GM10248 (cell line): Measurements from ENCODE around the gene HIGD1A.
A peak's percentile ranks its signal among the peaks of the same experiment; 100 is the strongest.

Experiments used
- CTCF ChIA-PET: fragments of 300-600 bp; sonication (Branson Sonifier 250); formaldehyde crosslinking; extraction: SDS; loops from one replicate; lab custom pipeline; 2021; ENCODE audit warnings: antibody characterized with exemption; lab: Yijun Ruan, JAX
- POLR2A ChIA-PET: fragments of 350-650 bp; sonication (Branson Sonifier 250); formaldehyde crosslinking; extraction: SDS; loops from one replicate; lab custom pipeline; 2020; ENCODE audit warnings: antibody characterized with exemption; lab: Yijun Ruan, JAX
- DNase-seq: peaks from one replicate; pipeline ENCODE4 v3.0.0; 2012; ENCODE audit errors: extremely low spot score
- TF ChIP-seq, protein P1 (sequence below): IDR thresholded peaks from 2 replicates; pipeline ENCODE4 v1.5.1; 2012; ENCODE audit warnings: mild to moderate bottlenecking, low read depth; ENCODE audit errors: extremely low read depth, missing control alignments, control extremely low read depth

Gene HIGD1A

DNA sequence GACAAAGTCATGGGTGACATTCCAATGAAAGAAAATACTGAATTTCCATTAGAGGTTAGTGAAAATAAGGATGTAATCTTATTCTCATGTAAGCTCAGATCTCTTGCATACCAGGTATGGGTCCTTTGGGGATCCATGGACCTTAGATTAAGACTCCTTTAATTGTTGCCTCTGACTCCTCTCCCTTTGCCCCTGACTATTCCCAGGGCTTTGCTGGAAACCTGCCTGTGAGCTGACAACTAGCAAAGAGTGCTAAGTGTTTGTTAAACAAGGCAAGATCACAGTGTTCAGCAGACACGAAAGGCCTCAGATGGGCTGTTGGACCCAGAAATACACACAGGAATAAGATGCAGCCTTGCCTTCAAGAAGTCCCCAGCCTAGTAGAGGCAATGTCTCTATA, 37.0 kb upstream of the HIGD1A start:
- POLR2A ChIA-PET = no interaction called here
- CTCF ChIA-PET = interaction anchor here (0.9 to 3.4 kb wide), 4 partner anchors 9 to 60 kb away, joined by 3 to 47 read pairs (median 14); partner anchors contain the start of gene HIGD1A
- no peak for DNase-seq
- TF ChIP-seq, protein P1, sequence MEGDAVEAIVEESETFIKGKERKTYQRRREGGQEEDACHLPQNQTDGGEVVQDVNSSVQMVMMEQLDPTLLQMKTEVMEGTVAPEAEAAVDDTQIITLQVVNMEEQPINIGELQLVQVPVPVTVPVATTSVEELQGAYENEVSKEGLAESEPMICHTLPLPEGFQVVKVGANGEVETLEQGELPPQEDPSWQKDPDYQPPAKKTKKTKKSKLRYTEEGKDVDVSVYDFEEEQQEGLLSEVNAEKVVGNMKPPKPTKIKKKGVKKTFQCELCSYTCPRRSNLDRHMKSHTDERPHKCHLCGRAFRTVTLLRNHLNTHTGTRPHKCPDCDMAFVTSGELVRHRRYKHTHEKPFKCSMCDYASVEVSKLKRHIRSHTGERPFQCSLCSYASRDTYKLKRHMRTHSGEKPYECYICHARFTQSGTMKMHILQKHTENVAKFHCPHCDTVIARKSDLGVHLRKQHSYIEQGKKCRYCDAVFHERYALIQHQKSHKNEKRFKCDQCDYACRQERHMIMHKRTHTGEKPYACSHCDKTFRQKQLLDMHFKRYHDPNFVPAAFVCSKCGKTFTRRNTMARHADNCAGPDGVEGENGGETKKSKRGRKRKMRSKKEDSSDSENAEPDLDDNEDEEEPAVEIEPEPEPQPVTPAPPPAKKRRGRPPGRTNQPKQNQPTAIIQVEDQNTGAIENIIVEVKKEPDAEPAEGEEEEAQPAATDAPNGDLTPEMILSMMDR = no peak

DNA sequence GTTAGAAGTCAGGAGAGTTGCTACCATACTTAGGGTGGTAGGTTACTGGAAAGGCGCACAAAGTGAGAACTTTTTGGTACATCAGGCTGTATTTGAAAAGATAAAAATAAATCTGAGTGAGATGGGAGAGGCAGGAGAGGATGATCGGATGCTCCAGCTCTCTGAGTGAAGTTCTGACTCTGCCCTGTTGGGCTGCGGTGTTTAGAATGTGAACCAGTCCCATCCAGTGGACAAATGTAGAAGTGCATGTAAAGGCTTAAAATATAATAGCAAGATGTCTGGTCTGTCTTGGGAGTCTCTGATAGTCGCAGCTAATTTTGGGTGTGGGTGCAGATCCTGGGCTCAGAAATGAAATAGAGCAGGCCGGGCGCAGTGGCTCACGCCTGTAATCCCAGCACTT, 35.3 kb upstream of the HIGD1A start:
- TF ChIP-seq, protein P1 = peak; percentile 67
- DNase-seq = peak; percentile 56
- POLR2A ChIA-PET = no interaction called here
- CTCF ChIA-PET = interaction anchor here (0.6 to 3.4 kb wide), 24 partner anchors 9 to 95 kb away, joined by 3 to 47 read pairs (median 6); partner anchors contain the start of genes CYP8B1 and HIGD1A

DNA sequence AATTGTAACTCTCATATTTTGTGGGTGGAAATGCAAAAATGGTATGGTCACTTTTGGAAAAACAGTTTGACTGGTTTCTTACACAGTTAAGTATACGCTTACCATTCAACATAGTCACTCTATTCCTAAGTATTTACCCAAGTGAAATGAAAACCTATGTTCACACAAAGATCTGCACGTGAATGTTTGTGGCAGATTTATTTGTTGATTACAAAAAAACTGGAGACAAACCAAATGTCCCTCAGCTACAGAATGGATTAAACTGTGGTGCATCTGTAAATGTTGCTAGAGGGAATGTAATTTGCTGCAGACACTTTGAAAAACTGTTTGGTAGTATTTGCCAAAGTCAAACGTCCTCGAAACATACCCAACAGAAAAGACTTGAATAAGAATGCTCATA, 34.3 kb upstream of the HIGD1A start:
- DNase-seq = no peak
- ChIA-PET POLR2A (no interaction called here), CTCF (interaction anchor here (1.0 to 3.4 kb wide), 15 partner anchors 11 to 88 kb away, joined by 3 to 47 read pairs (median 7); partner anchors contain the start of genes CYP8B1 and HIGD1A)
- TF ChIP-seq, protein P1 = no peak

DNA sequence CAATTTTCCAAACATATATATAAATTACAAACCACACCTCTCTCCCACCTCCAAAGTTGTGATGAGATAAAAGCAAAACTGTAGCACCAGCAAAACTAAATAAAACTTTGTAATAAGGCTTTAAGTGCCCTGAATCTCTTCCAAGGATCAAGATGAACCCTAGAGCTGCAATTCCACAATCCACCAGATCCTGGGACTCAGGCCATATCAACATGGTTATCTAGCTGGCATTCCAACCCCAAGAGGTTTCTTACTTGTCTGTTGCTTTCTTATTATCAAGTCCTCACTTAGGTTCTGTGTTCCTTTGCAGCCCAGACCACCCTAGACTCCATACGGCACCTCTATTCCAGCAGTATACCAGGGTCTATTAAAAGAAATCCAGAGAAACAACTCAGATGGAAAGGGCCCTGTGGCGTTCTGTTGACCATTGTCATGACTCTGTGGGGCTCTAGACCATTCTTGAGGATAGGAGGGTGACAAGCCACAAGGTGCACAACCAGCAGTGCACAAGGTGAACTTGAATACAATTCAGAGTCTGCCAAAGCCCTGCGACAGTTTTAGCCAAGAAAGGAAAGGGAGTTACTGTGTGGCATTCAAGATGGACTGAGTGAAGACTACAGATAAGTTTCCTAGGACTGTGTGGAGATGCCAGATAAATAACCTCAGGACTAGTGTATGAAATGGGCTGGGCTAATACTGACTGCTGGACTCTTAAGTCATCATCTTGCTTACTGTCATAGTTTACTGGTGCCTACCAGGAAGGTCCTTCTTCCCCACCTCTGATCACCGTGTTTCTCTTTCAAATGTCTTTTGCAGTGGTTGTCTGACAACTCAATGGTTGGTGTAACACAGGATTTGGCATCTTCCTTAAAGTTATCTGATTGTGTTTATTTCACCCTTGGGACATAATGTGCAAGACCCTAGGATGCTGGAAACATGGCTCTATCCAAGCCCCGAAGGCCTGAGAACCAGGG, 32.1 kb upstream of the HIGD1A start:
- ChIA-PET CTCF (no interaction called here), POLR2A (no interaction called here)
- TF ChIP-seq, protein P1 = no peak
- DNase-seq = no peak

DNA sequence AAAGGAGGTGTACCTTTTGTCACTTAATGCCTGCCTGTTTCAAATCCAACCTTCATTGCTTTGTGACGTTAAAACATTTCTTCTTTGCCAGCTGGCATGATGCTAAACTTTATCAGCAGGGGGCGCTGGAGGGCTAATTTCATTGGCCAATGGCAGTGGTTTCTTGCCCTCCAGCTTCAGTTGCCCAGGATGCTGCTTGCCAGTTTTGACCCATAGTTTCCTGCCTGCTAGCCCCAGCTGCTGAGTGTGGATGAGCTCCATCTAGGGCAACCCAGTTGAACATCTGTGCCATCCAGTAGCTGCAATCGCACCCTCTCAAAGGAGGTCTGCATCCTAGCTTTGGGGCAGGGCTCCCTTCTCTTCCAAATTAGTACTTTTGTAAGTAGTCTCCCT, 27.0 kb upstream of the HIGD1A start:
- TF ChIP-seq, protein P1 = peak; percentile 77
- ChIA-PET CTCF (interaction anchor here (0.8 to 2.8 kb wide), 23 partner anchors 9 to 74 kb away, joined by 3 to 25 read pairs (median 5); partner anchors contain the start of genes ACKR2 and CYP8B1), POLR2A (no interaction called here)
- DNase-seq = peak; percentile 61

DNA sequence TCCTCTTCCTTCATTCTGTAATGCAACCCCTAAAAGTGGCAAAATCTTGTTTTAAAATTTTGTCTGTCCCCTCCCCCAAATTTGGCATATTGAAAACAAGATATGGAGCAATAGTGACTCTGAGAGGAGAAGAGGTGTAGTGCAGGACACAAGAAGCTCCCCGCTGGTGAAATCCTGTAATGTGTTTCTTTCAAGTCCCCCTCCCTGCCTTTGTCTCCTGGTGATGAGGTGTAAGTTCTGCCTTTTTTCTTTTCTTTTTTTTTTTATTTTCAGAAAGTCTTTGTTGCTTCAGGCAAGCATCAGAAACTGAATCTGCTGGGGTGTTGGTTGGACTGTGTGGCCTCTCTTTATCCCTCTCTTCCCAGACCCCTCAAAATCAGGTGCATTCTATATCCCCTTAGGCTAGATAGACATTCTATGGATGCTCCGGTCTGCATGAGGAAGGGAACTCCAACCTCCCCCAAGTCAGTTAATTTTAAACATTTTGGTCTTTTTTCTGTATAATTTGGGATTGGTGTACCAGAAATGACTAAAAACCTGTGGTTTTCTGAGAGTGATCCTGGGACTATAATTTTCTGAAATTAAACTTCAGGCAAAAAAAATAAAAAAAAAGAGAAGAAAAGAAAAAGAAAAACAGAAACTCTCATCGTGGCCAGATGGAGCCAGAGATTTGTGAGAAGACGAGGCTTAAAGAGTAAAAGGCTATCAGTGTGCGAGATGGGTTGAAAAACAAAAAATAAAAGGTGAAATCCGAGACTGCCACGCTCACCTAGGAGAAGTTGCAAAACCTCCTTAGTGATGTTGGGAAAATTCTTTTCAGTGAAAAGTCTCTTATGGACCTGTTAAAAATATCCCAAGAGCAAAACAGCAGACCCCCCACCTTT, 26.4 kb upstream of the HIGD1A start:
- DNase-seq = no peak
- ChIA-PET CTCF (interaction anchor here (0.8 to 2.8 kb wide), 26 partner anchors 9 to 73 kb away, joined by 3 to 25 read pairs (median 4); partner anchors contain the start of genes ACKR2 and CYP8B1), POLR2A (no interaction called here)
- TF ChIP-seq, protein P1 = no peak
